Endothelial cell of umbilical vein (primary cell): ENCODE data around the gene MYO6. TPM values are rescaled to one million over a fixed set of nuclear protein-coding genes. Genes with fewer than 3 reads are reported as not detected.

Source experiments
- BruUV-seq: library from RNA; stranded (reverse); fragments of 400-500 nt; replicated peaks from 2 replicates; lab custom pipeline; 2021; lab: Mats Ljungman, UMichigan
- CTCF ChIA-PET: fragments of 300-600, 350-600 bp; sonication (Branson Sonifier 250); formaldehyde crosslinking; loops from one replicate; lab custom pipeline; 2021; ENCODE audit warnings: antibody characterized with exemption, inconsistent platforms; lab: Charles Lee
- POLR2A ChIA-PET: fragments of 300-600, 350-600 bp; sonication (Branson Sonifier 250); formaldehyde crosslinking; loops from one replicate; lab custom pipeline; 2021; ENCODE audit warnings: antibody characterized with exemption, inconsistent platforms; lab: Charles Lee
- DNase-seq: peaks from one replicate; pipeline ENCODE4 v3.0.0-alpha.2; 2011; ENCODE audit warnings: low read depth, low spot score
- FAIRE-seq: peaks from 2 replicates; lab custom pipeline; 2011; peaks lifted over from hg19 to GRCh38; lab: Jason Lieb, UNC
- H2AFZ ChIP-seq: 2 replicates; pipeline ENCODE4 v1.6.0; 2012; ENCODE audit warnings: low read depth, low read length, control low read depth, inconsistent platforms
- H3K27ac ChIP-seq: 2 replicates; pipeline ENCODE4 v1.5.1; 2011; ENCODE audit warnings: low read depth, mild to moderate bottlenecking, control low read depth, low read length, moderate library complexity; ENCODE audit not compliant: insufficient read depth
- H3K27me3 ChIP-seq, 2 experiments: 2 replicates each; pipeline versions ENCODE4 v1.6.0 to v1.6.1; 2011; ENCODE audit warnings: low read length in 2 of 2, mixed read lengths in 1 of 2; ENCODE audit not compliant: control insufficient read depth in 2 of 2, insufficient read depth in 2 of 2
- H3K36me3 ChIP-seq, 2 experiments: 2 replicates in 1 of 2; 3 replicates in 1 of 2; pipeline ENCODE4 v1.5.1; 2011; ENCODE audit warnings: low read length in 2 of 2, mild to moderate bottlenecking in 1 of 2, moderate library complexity in 1 of 2; ENCODE audit not compliant: control insufficient read depth in 2 of 2, insufficient read depth in 2 of 2; ENCODE audit errors: extremely low read depth in 1 of 2
- H3K4me1 ChIP-seq: 3 replicates; pipeline ENCODE4 v1.5.1; 2011; ENCODE audit warnings: mild to moderate bottlenecking, low read length; ENCODE audit not compliant: control insufficient read depth, insufficient read depth; ENCODE audit errors: extremely low read depth
- H3K4me2 ChIP-seq: 2 replicates; pipeline ENCODE4 v1.6.1; 2011; ENCODE audit warnings: low read length, control low read depth, mixed read lengths; ENCODE audit not compliant: insufficient read depth
- H3K4me3 ChIP-seq, 3 experiments: fragments of 200-600 bp in 1 of 3; sonication (generic), shearing (Covaris generic) in 1 of 3; replicated peaks in 1 of 3; 2 replicates each; pipeline ENCODE4 v1.5.1; 2011 to 2016; ENCODE audit warnings: control low read depth in 3 of 3, low read length in 3 of 3, mild to moderate bottlenecking in 2 of 3, inconsistent platforms in 1 of 3, low read depth in 1 of 3, moderate library complexity in 1 of 3; ENCODE audit not compliant: insufficient read depth in 1 of 3
- H3K79me2 ChIP-seq: 2 replicates; pipeline ENCODE4 v1.6.0; 2012; ENCODE audit warnings: low read length, inconsistent platforms; ENCODE audit not compliant: control insufficient read depth, insufficient read depth
- H3K9ac ChIP-seq: replicated peaks from 2 replicates; pipeline ENCODE3; 2011; ENCODE audit warnings: low read length, control low read depth; ENCODE audit not compliant: insufficient read depth; ENCODE audit errors: extremely low read depth
- H3K9me1 ChIP-seq: replicated peaks from 3 replicates; pipeline ENCODE4 v1.6.0; 2011; ENCODE audit warnings: mild to moderate bottlenecking, low read length; ENCODE audit not compliant: control insufficient read depth, insufficient read depth; ENCODE audit errors: extremely low read depth
- H3K9me3 ChIP-seq: replicated peaks from 2 replicates; pipeline ENCODE4 v1.5.1; 2012; ENCODE audit warnings: low read length, inconsistent platforms; ENCODE audit not compliant: control insufficient read depth, insufficient read depth
- H4K20me1 ChIP-seq: replicated peaks from 2 replicates; pipeline ENCODE3; 2011; ENCODE audit warnings: mild to moderate bottlenecking, low read length; ENCODE audit not compliant: control insufficient read depth, insufficient read depth; ENCODE audit errors: extremely low read depth
- EZH2 ChIP-seq: IDR thresholded peaks from 2 replicates; pipeline ENCODE4 v1.6.1; 2012; ENCODE audit warnings: borderline replicate concordance, low read depth, mild to moderate bottlenecking, moderate library complexity, low read length, inconsistent platforms; ENCODE audit not compliant: severe bottlenecking
- FOS ChIP-seq: IDR thresholded peaks from 2 replicates; pipeline ENCODE4 v1.6.1; 2011; ENCODE audit warnings: mild to moderate bottlenecking, low read length, moderate library complexity, borderline replicate concordance; ENCODE audit not compliant: insufficient read depth
- GATA2 ChIP-seq: IDR thresholded peaks from 2 replicates; pipeline ENCODE4 v1.7.0; 2011; ENCODE audit warnings: low read depth, mild to moderate bottlenecking, moderate library complexity, mixed read lengths, low read length; ENCODE audit not compliant: insufficient read length, insufficient read depth
- JUN ChIP-seq: IDR thresholded peaks from 2 replicates; pipeline ENCODE4 v1.6.1; 2011; ENCODE audit warnings: borderline replicate concordance, low read depth; ENCODE audit not compliant: insufficient read length, insufficient read depth
- MYC ChIP-seq: IDR thresholded peaks from one replicate; pipeline ENCODE4 v1.6.1; 2011; ENCODE audit warnings: mild to moderate bottlenecking, low read depth, low read length
- POLR2A ChIP-seq: IDR thresholded peaks from 2 replicates; pipeline ENCODE4 v1.6.1; 2012; ENCODE audit warnings: low read depth, mild to moderate bottlenecking, control low read depth, low read length
- POLR2AphosphoS5 ChIP-seq: IDR thresholded peaks from 2 replicates; pipeline ENCODE4 v1.6.1; 2012; ENCODE audit warnings: low read depth, mild to moderate bottlenecking, control low read depth, low read length, moderate library complexity; ENCODE audit not compliant: insufficient read depth
- dilution Hi-C: fragments of 300-500 bp; cut with MboI; formaldehyde crosslinking; loops from one replicate; pipeline ENCODE4 v1.15.0; 2019; ENCODE audit warnings: low sequenced_read_pairs; ENCODE audit not compliant: extremely low pct_ligation_motif_present
- intact Hi-C: fragments of 100-400 bp; cut with micrococcal nuclease; formaldehyde crosslinking; loops from one replicate; pipeline ENCODE4 v1.10.0; 2022
- polyA plus RNA-seq, 4 experiments: library from polyadenylated mRNA; depleted of rRNA in 3 of 4; stranded (reverse) in 3 of 4; unstranded in 1 of 4; fragments of >200 nt; gene quantifications; 2 replicates each; pipeline versions ENCODE4 v1.2.1 to v1.2.3, GENCODE V29; 2011 to 2012; ENCODE audit warnings: missing spikeins in 1 of 4
- total RNA-seq: library from RNA; stranded (reverse); gene quantifications from 2 replicates; pipeline ENCODE4 v1.2.3, GENCODE V29; 2021
- TF ChIP-seq, protein P1 (sequence below), 2 donors: IDR thresholded peaks; 1 replicate in 1 of 2; 2 replicates in 1 of 2; pipeline ENCODE4 v1.5.1; 2011; ENCODE audit warnings: low read length in 2 of 2, mild to moderate bottlenecking in 2 of 2, moderate library complexity in 2 of 2, control low read depth in 1 of 2, inconsistent platforms in 1 of 2, low read depth in 1 of 2; ENCODE audit not compliant: insufficient read depth in 1 of 2; ENCODE audit errors: extremely low read depth in 1 of 2
- TF ChIP-seq, protein P2 (sequence below): IDR thresholded peaks from 2 replicates; pipeline ENCODE4 v1.6.1; 2011; ENCODE audit not compliant: insufficient read depth, insufficient read length

The MYO6 gene
- total and polyA plus RNA-seq, 2 donors (not counting 3 experiments of a cell fraction or from before 2014, with no cell fraction given), result 15.5 to 68.0 TPM

DNA sequence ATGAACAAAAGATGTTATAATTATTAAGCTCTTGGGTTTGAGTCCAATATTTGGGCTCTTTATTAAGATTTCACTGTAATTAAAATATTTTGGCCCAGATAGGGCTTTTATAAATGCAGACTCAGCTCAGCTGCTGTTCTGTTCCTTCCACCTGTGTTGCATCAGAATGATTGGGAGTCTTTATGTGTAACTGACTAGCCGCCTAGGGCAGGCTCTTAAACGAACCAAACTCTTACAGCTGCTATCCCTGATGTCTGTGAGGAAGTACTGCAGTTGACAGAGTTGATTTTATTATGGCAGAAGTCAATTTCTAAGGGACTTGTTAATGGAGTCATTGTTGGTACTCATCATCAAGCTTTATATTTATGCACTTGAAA lies 144.7 kb downstream of the MYO6 start:
- Histone ChIP-seq H3K36me3 (peaks cover 4 to 7% of the 10 kb centered on the region in 2 experiments), H3K4me2 (no peak overlapping the region), H3K79me2 (no peaks in the 10 kb centered on the region), H3K4me1 (no peaks in the 10 kb centered on the region), H3K9ac (no peak overlapping the region), H2AFZ (no peak overlapping the region), H3K4me3 (no peak overlapping the region), H3K27me3 (no peaks in the 10 kb centered on the region), H4K20me1 (no peaks in the 10 kb centered on the region), H3K9me3 (no peaks in the 10 kb centered on the region), H3K9me1 (no peaks in the 10 kb centered on the region), H3K27ac (no peak overlapping the region)
- no peak for FAIRE-seq
- BruUV-seq, result no TSS peak
- CTCF ChIA-PET, result interaction anchor here (0.8 to 3.9 kb wide), 37 partner anchors 8 to 1727 kb away, joined by 3 to 87 read pairs (median 6); partner anchors contain the start of gene HTR1B
- no peak for DNase-seq
- TF ChIP-seq EZH2, result no peak
- TF ChIP-seq POLR2A, result no peak
- TF ChIP-seq, protein P1, sequence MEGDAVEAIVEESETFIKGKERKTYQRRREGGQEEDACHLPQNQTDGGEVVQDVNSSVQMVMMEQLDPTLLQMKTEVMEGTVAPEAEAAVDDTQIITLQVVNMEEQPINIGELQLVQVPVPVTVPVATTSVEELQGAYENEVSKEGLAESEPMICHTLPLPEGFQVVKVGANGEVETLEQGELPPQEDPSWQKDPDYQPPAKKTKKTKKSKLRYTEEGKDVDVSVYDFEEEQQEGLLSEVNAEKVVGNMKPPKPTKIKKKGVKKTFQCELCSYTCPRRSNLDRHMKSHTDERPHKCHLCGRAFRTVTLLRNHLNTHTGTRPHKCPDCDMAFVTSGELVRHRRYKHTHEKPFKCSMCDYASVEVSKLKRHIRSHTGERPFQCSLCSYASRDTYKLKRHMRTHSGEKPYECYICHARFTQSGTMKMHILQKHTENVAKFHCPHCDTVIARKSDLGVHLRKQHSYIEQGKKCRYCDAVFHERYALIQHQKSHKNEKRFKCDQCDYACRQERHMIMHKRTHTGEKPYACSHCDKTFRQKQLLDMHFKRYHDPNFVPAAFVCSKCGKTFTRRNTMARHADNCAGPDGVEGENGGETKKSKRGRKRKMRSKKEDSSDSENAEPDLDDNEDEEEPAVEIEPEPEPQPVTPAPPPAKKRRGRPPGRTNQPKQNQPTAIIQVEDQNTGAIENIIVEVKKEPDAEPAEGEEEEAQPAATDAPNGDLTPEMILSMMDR (IDR thresholded peaks at IDR 0.05; ENCODE audit: extremely low read depth in 1 of 2, insufficient read depth in 1 of 2, low read depth in 1 of 2, low read length in 2 of 2), result no peak
- TF ChIP-seq, protein P2, sequence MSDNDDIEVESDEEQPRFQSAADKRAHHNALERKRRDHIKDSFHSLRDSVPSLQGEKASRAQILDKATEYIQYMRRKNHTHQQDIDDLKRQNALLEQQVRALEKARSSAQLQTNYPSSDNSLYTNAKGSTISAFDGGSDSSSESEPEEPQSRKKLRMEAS, result no peak
- TF ChIP-seq FOS, result no peak
- no peak for TF ChIP-seq GATA2
- TF ChIP-seq POLR2AphosphoS5, result no peak
- TF ChIP-seq JUN, result no peak
- no peak for TF ChIP-seq MYC
- POLR2A ChIA-PET, result no interaction called here
- dilution Hi-C loops (no loop called here), intact Hi-C loops (loop anchor here (5.0 kb wide), 1 partner anchor 1564 kb away; no protein-coding TSS in a partner anchor)
